T-helper 1 cell treated with Interleukin-12 subunit alpha and Interleukin-12 subunit beta and Interleukin-4 antibody, amounts not matched to agents 30 ng/mL and 1 ng/mL, for 36 hours (primary cell): Measurements from ENCODE around the gene BGLAP. TPM values are rescaled to one million over a fixed set of nuclear protein-coding genes. Genes with fewer than 3 reads are reported as not detected.

ENCODE experiments used
- intact Hi-C: fragments of 100-400 bp; cut with micrococcal nuclease; formaldehyde crosslinking; loops from one replicate; pipeline ENCODE4 v1.15.1; 2024
- total RNA-seq: library from RNA; stranded (reverse); gene quantifications from 2 replicates; pipeline ENCODE4 v1.2.3, GENCODE V29; 2022

The BGLAP gene
- total RNA-seq, 1 donor from 2014 or later: 1.6 TPM

DNA sequence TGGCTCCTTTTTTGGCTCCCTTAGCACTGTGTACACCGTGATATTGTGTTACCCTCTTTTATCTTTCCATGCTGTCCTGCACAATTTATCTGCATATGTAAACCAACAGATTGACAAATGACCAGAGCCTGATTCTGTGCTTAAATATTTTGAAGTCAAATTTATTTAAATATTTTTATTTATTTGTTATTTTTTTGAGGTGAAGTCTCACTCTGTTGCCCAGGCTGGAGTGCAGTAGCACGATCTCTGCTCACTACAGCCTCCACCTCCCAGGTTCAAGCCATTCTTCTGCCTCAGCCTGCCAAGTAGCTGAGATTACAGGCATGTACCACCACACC, 16.3 kb upstream of the BGLAP start:
- intact Hi-C loops: loop anchor here (1.0 to 2.0 kb wide), 10 partner anchors 8 to 135 kb away; partner anchors contain the start of genes PMF1 and SMG5

DNA sequence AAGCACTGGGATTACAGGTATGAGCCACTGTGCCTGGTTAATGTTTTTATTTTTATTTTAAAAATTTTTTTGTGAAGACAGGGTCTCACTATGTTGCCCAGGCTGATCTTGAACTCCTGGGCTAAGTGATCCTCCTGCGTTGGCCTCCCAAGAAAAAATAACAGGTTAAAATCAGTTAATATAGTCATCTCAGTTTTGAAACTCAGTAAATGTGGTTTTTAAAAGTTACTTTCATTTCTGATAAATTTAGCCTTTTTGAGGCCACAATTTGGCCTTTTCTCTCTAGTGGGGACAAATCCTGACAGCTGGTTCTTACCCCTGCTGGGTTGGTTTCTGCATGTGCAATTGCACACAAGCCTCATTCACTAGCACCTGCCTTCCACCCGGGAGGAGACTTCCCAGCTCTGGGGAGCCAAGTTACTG, 15.9 kb upstream of the BGLAP start:
- intact Hi-C loops: no loop called here

DNA sequence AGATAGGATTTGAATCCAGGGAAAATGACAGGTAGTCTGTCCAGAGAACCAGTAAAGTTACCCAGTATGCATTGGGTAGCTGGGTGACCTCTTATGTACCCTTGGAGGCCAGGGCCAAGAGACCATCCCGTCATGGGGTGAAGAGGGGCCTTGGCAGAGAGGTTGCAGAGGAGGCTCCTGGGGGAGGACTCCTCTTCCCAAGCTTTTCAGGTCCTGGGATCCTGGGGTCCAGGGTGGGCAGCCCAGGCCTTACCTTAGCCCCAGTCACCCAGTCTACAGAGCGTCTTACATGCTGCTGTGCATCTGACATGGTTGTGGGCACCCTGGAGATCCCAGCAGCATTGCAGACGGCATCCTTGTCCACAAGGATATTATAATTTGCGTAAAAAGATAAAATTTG, 15.2 kb upstream of the BGLAP start:
- intact Hi-C loops: no loop called here

DNA sequence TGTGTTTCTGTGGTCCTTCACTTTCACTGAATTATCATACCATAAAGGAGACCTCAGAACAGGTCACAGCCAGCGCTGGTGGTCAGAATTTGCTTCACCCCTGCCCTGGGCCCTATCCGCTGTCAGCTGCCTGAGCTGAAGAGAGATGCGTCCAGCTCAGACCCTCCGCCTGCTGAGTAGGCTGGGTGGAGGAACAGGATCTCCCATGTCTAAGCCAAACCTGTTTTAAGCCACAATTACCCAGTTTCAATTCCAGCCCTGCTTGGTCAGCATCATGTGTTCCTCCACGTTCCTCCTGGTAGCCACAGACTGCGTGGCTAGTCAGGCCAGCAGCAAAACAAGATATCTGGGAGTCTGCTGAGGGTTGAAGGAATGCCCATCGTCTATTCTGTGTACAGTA, 13.5 kb upstream of the BGLAP start:
- intact Hi-C loops: no loop called here

DNA sequence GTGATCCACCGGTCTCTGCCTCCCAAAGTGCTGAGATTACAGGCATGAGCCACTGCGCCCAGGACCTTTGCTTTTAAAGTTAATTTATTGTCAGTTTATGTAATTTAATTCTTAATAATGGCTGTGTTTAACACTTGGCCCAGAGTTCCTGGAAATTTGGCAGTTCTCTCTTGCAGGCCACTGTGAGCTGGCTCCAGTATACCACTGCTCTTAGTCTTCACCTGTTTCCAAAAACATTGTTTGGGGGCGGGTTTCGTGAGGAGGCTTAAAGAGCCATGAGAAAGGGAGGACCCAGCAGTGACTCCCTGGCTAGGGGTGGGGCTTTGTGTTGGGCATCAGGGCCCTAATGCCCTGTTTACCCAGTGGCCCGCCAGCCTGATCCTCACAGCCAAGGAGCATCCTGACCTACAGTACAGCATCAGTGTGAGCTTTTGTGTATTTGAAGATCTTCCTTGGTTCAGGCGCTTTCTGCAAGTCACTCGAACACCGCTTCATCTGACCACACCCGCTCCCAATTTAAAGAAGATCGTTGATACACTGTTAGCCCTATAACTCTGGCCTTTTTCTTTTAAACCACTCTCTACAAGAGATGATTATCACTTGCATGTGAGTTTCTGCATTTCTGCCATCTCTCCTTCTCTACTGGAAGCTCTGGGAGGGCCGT, 12.0 kb upstream of the BGLAP start:
- intact Hi-C loops: no loop called here

DNA sequence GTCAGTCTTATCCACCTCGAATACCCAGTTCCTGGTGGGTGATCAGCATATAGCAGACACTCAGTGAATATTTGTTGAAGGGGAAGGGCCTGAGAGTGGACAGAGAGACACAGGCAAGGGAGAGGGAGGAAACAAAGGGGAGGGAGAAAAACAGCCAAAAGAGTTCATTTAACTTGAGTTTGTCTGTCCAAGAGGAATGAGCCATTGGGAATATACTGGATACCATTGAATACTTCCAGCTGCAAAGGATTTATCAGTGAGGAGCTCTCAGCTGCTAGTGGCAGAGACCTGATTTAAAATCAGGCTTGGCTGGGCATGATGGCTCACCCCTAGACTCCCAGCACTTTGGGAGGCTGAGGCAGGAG, 11.5 kb upstream of the BGLAP start:
- intact Hi-C loops: no loop called here

DNA sequence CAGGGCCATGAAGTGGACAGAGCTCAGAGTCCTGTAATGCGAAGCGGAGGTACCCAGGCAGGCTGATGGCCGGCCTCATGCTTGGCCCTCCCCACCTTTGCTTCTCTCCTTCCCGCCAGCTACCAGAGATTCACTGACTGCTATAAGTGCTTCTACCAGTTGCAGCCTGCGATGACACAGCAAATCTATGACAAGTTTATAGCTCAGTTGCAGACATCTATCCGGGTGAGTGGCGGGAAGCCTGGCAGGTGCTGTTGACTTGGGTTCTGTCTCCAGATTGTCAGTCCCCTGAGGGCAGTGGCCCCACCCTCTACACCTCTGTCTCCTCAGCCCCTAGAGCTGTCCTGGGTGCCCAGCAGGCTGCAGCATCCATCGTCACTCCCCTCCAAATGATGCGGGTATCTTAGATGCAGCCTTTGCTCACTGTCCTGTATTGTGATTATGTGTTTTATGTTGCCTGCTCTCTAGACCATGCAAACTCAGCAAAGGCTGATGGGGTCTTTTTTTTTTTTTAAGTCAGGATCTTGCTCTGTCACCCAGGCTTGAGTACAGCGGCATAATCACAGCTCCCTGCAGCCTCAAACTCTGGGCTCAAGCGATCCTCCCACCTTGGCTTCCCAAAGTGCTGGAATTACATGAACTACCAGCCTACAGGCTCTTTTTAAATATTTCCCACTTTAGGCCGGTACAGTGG, 9.6 kb upstream of the BGLAP start:
- intact Hi-C loops: no loop called here

DNA sequence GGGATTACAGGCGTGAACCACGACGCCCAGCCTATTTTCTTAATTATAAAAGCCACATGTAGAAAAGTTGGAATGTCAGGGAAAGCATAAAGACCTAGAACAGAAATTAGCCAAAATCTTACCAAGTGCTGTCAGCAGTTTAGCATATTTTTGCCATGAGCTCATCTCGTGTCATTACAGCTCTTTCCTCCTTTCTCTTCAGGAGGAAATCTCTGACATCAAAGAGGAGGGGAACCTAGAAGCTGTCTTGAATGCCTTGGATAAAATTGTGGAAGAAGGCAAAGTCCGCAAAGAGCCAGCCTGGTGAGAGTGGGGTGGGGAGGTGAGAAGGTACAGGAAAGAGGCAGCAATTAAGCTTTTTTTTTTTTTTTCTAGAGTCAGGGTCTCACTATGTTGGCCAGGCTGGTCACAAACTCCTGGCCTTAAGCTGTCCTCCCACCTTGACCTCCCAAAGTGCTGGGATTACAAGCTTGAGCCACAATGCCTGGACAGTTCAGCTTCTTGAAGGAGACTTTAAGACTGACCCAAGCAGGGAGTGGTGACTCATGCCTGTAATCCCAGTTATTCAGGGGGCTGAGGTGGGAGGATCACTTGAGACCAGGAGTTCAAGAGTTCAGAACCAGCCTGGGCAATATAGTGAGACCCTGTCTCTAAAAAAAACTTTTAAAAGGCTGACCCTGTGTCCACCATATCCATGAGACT, 8.4 kb upstream of the BGLAP start:
- intact Hi-C loops: no loop called here

DNA sequence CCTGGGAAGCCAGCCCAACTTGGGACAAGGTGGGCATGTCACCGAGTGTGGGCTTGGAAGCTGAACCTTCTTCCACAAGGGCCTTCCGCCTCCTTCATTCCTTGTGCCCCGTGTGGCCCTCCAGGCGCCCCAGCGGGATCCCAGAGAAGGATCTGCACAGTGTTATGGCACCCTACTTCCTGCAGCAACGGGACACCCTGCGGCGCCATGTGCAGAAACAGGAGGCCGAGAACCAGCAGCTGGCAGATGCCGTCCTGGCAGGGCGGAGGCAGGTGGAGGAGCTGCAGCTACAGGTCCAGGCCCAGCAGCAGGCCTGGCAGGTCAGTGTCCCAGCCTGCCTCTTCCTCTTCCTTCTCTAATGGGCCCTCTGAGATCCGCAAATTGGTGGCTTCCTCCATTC, 5.8 kb upstream of the BGLAP start:
- intact Hi-C loops: no loop called here

DNA sequence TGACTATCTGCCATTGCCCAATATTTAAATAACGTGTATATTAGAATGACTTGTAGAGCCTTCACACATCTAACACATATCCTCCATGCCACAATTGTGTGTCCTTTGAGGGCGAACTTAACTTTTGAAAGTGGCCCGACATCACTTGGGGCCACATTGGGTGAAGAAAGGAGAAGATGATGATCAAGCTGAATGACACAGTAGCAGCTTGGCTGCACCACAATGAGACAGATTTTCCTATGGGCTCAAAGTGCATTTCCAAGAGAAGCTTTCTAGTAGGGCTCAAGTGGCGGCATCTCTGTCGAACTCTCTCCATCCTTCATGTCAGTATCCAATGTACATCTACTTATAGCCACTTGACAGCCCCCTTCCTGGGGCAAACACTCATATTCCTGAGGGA, 3.7 kb upstream of the BGLAP start:
- intact Hi-C loops: no loop called here

DNA sequence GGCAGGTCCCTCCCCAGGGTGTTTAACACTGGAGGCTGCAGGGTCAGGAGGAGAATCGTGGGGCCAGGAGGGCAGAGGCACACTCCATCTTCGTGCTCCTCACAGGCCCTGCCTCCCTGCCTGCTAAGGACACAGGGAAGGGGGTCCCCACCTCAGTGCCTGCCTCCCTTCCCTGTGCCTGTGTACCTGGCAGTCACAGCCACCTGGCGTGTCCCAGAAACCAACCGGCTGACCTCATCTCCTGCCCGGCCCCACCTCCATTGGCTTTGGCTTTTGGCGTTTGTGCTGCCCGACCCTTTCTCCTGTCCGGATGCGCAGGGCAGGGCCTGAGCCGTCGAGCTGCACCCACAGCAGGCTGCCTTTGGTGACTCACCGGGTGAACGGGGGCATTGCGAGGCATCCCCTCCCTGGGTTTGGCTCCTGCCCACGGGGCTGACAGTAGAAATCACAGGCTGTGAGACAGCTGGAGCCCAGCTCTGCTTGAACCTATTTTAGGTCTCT, 623 bp upstream of the BGLAP start:
- intact Hi-C loops: no loop called here

DNA sequence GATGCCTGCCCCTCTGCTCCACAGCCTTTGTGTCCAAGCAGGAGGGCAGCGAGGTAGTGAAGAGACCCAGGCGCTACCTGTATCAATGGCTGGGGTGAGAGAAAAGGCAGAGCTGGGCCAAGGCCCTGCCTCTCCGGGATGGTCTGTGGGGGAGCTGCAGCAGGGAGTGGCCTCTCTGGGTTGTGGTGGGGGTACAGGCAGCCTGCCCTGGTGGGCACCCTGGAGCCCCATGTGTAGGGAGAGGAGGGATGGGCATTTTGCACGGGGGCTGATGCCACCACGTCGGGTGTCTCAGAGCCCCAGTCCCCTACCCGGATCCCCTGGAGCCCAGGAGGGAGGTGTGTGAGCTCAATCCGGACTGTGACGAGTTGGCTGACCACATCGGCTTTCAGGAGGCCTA, 754 bp downstream of the BGLAP start:
- intact Hi-C loops: no loop called here

DNA sequence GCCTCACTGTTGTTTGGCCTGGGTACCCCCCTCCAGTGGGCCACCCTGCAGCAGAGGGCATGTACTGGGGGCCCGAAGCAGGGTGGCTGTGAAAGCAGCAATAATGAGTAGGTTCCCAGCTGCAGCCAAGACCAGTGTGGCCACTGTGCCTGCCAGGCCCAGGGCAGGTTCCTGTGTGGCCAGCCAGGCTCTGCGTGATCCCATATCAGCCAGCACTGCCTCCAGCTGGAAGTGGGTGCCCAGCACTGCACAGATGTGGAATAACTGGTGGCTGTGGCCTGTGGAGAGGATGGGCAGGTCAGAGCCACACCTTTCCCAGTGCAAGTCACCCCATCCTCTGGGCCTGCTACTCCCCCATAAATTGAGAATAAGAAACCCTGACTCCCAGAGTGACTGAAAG, 2.1 kb downstream of the BGLAP start:
- intact Hi-C loops: no loop called here

DNA sequence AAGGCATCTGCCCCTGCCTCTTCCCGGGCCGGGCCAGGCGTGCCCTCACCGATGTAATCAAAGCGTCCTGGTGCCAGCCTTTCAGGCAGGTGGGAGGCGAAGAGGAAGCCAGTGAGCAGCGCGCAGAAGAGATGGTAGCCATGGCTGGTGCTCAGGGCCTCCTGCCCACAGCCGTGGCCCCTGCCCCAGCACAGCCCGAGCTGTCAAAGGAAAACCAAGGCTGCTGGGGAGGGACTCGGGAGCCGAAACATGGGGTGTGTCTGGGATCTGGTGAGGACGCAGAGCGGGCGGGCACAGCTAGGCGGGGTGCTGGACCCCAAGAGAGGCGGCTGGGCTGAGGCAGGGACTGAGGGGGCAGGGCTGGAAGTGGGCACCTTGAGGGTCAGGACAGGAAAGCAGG, 2.7 kb downstream of the BGLAP start:
- intact Hi-C loops: no loop called here

DNA sequence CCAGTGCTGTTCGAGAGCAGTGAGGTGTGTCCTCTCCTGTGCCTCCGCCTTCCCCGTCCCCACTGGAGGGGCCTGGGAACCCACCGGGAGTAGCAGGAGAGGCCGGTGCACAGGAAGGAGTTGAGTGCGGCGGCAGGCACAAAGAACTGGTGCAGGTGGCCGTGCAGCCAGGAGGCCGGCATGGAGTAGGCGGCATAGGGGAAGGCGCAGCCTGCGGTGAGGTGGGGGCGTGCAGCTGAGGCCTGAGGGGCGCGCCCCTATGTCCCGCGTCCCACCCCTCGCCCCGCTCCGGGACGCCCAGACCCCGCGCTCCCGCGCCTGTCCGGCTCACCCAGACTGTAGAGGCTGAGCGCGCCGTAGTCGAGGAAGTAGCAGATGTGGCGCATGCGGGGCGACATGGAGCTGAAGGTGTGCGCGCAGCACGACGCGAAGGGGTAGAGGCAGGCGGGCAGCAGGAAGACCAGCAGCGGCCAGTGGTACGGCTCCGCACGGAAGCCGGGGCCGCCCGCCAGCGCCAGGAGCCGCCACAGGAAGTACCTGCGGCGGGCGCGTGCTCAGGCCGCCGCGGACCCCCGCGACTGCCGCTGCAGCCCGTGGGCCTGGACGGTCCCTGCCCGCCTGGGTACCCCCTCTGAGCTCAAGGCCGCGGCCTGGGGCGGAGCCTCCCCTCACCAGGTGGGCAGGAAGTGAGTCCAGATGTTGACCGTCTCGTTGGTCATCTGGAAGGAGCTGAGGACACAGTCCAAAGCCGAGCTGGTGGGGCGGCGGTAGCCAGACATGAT, 3.7 kb downstream of the BGLAP start:
- intact Hi-C loops: no loop called here

DNA sequence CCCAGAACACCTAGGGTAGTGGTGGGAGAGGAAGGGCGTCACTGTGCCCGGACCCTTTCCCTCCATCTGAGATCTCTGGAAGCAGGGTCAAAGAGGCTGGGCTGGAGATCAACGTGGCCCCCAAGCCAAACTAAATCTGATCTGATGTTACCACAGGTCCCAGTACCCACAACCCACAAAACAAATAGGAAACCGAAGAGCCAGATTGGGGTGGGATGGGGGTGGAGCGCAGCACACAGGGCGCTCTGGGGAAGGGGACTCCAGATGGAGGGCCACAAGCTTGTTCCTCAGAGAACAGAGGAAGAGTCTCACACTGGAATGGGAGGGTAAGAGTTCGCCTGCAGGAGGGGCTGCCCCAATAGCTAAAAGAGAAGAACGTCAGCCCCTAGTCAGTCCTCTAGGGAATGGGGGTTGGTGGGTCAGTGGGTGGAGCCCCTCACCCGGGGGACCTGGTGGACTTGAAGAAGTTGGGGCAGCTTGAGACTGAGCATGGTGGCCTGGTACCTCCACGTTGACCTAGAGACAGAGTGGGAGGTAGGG, 4.3 kb downstream of the BGLAP start:
- intact Hi-C loops: no loop called here

DNA sequence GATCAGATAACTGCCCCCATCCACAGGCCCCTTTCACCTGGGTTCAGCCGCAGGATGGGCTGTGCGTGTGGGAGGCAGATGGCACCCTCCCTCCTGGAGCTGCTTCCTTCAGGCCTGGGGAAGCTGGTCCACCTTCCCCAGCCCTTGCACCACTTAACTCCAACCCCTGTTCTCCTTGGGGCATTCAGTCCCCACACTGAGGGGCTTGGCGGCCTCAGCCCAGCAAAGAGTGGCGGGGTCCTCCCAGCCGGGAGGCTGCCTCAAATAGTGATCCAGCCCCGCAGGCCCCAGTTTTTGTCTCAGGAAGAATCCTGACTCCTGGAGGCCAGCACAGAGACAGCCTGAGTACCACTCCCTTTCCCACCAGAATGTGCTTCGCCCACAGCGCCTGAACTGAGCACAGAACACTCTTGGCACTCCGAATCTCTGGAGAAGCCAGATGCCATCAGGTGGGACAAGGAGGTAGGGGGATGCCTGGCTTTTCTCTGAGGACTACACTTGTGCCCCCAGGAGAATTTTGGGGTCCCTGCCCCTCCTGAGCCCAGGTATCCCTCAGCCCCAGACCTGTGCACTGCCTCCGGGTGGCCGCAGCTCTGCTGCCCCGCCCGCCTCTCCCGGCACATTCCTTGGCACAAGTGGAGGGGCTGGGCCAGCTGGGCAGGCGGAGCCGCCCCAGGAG, 4.9 kb downstream of the BGLAP start:
- intact Hi-C loops: no loop called here

DNA sequence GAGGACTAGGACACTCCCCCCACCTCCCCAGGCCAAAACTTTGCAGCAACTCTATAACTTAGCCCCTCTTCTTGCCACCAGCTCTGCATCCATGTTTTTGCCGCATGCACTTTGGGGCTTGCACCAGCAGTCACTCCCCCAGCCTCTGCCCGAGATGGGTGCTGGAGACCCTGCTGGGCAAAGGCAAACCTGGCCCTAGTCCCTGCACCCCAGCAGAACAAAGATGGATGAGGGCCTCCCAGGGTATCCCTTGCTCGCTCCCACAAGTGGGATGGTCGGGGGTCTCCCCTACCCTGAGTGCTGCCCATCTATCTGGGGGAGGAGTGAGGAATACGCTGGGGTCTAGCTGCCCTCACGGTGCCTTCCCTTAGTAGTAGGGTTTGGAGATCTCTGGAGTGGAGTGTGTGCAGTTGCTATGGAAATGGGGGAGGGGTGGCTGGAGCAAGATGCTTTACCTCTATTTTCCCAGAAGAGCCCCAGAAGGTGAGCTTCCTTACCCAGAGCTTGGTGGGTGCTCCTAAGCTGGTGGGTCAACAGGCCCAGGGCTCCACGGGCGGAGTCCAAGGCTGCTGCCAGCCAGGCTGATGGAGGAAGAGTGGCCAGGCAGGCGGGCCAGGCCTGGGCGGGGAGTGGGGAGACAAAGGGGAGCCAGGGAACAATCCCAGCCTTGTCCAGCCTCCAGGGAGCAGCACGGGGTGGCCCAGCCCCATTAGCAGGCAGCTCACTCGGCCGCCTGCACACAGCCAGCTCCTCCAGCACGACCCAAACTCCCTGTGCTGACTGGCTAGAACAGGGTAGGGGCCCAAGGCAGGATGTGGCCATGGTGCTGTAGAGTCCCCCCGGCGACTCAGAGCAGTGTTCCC, 5.7 kb downstream of the BGLAP start, which contains the start of gene PAQR6:
PAQR6 (minus strand) TSS at position 597 of the 863 bp plus-strand sequence. CDS start 1,325 bp downstream, outside the sequence.
- intact Hi-C loops: no loop called here

DNA sequence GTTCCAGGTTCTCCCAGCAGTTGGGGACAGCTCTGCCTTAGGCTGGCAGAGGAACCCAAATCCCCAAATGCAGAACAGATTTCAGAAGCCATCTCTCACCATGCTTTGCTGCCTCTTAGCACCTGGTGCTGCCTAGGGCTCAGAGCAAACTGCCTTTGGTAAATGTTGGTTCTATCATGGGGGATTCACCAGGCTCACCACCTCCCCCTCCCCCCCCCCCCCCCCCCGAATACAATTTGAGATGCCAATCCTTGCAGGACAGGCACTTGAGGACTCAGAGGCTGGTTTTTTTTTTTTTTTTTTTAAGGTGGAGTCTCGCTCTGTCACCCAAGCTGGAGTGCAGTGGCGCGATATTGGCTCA, 6.3 kb downstream of the BGLAP start:
- intact Hi-C loops: no loop called here

DNA sequence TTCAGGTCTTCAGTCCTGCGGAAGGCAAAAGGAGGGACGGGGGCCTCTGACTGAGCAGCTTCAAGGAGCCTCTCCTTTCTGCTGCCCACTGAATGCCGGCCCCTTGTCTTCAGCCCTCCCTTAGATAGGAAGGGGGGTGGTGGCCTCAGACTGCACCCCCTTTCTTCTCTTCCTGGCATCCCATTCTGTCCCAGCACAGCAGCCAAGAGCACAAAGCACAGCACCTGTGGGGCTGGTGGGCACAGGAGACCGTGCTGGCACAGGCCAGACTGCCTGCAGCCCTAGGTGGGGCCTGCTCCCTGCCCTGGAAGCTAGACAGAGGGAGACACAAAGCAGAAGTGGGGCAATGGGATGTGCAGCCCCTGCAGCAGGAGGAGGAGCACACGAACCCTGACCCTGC, 7.6 kb downstream of the BGLAP start:
- intact Hi-C loops: no loop called here
